B cell (primary cell): ENCODE data around the gene MRAS. TPM values are rescaled to one million over a fixed set of nuclear protein-coding genes. Genes with fewer than 3 reads are reported as not detected.

Source experiments
- ATAC-seq: fragments of 200-7000 bp; cut with Tn5 transposase; one replicate; pipeline ENCODE4 v1.10.0; 2021; ENCODE audit warnings: low read depth, mild to moderate bottlenecking, moderate number of reproducible peaks, moderate library complexity
- CTCF ChIA-PET: fragments of 350-600 bp; sonication (Branson Sonifier 250); formaldehyde crosslinking; loops from one replicate; lab custom pipeline; 2021; ENCODE audit warnings: antibody characterized with exemption, inconsistent platforms; lab: Charles Lee
- POLR2A ChIA-PET: fragments of 350-600 bp; sonication (Branson Sonifier 250); formaldehyde crosslinking; loops from one replicate; lab custom pipeline; 2021; ENCODE audit warnings: antibody characterized with exemption; lab: Charles Lee
- DNase-seq: peaks from one replicate; pipeline ENCODE4 v3.0.0; 2013
- H2AFZ ChIP-seq: 2 replicates; pipeline ENCODE4 v1.6.1; 2012; ENCODE audit warnings: mild to moderate bottlenecking, low read depth, low read length; ENCODE audit not compliant: insufficient read depth, poor library complexity, severe bottlenecking
- H3K27ac ChIP-seq, 2 donors: 1 replicate in 1 of 2; 2 replicates in 1 of 2; pipeline ENCODE4 v1.5.1; 2012 to 2013; ENCODE audit warnings: low read length in 2 of 2, mild to moderate bottlenecking in 2 of 2, moderate library complexity in 1 of 2
- H3K27me3 ChIP-seq, 4 experiments: fragments of 200-600 bp in 1 of 4; sonication (generic) in 1 of 4; replicated peaks in 1 of 4; 1 replicate in 2 of 4; 2 replicates in 2 of 4; pipeline versions ENCODE4 v1.6.1 to v1.7.0; 2013 to 2016; ENCODE audit warnings: low read length in 3 of 4, mild to moderate bottlenecking in 2 of 4, mixed read lengths in 1 of 4, moderate library complexity in 1 of 4; ENCODE audit not compliant: insufficient read depth in 4 of 4, control insufficient read depth in 3 of 4; ENCODE audit errors: control extremely low read depth in 1 of 4
- H3K36me3 ChIP-seq, 2 experiments: replicated peaks in 1 of 2; 1 replicate in 1 of 2; 2 replicates in 1 of 2; pipeline versions ENCODE4 v1.6.1 to v1.7.1; 2013; ENCODE audit warnings: low read length in 1 of 2; ENCODE audit not compliant: insufficient read depth in 2 of 2, control insufficient read depth in 1 of 2; ENCODE audit errors: control extremely low read depth in 1 of 2, extremely low read depth in 1 of 2
- H3K4me1 ChIP-seq, 2 donors: fragments of 200-600 bp in 1 of 2; sonication (generic) in 1 of 2; 1 replicate in 1 of 2; 2 replicates in 1 of 2; pipeline versions ENCODE4 v1.5.1 to v1.6.1; 2013 to 2017; ENCODE audit warnings: low read length in 2 of 2; ENCODE audit not compliant: control insufficient read depth in 2 of 2, insufficient read depth in 2 of 2
- H3K4me2 ChIP-seq: replicated peaks from 2 replicates; pipeline ENCODE3; 2012; ENCODE audit warnings: mild to moderate bottlenecking, low read depth, low read length; ENCODE audit not compliant: poor library complexity, severe bottlenecking
- H3K4me3 ChIP-seq, 5 experiments: fragments of 200-600 bp in 1 of 5; sonication (generic) in 1 of 5; 1 replicate in 3 of 5; 2 replicates in 2 of 5; pipeline versions ENCODE4 v1.5.1 to v1.7.0; 2011 to 2016; ENCODE audit warnings: low read length in 4 of 5, mild to moderate bottlenecking in 4 of 5, low read depth in 2 of 5, control low read depth in 1 of 5, moderate library complexity in 1 of 5; ENCODE audit not compliant: insufficient read depth in 1 of 5; ENCODE audit errors: control extremely low read depth in 1 of 5, extremely low read depth in 1 of 5
- H3K79me2 ChIP-seq: fragments of 200-600 bp; sonication (generic); one replicate; pipeline ENCODE4 v1.6.0; 2016; ENCODE audit warnings: low read length; ENCODE audit not compliant: control insufficient read depth, insufficient read depth
- H3K9ac ChIP-seq: fragments of 200-600 bp; sonication (generic); 2 replicates; pipeline ENCODE4 v1.6.1; 2017; ENCODE audit warnings: mild to moderate bottlenecking, low read length, moderate library complexity
- H3K9me3 ChIP-seq, 3 donors: one replicate each; pipeline versions ENCODE4 v1.6.1 to v1.7.1; 2013; ENCODE audit warnings: low read length in 2 of 3; ENCODE audit not compliant: control insufficient read depth in 2 of 3, insufficient read depth in 1 of 3; ENCODE audit errors: control extremely low read depth in 1 of 3
- H4K20me1 ChIP-seq: 2 replicates; pipeline ENCODE4 v1.6.0; 2012; ENCODE audit warnings: mild to moderate bottlenecking, low read length; ENCODE audit not compliant: insufficient read depth, control insufficient read depth, poor library complexity, severe bottlenecking
- H3K27ac Mint-ChIP-seq: one replicate; pipeline ENCODE4 v1.8.0; 2021; ENCODE audit warnings: mixed read lengths
- H3K27me3 Mint-ChIP-seq: one replicate; pipeline ENCODE4 v1.8.0; 2021; ENCODE audit warnings: mixed read lengths
- H3K4me1 Mint-ChIP-seq: one replicate; pipeline ENCODE4 v1.8.0; 2021; ENCODE audit warnings: mixed read lengths
- H3K4me3 Mint-ChIP-seq: one replicate; pipeline ENCODE4 v1.8.0; 2021; ENCODE audit warnings: mixed read lengths
- H3K9me3 Mint-ChIP-seq: one replicate; pipeline ENCODE4 v1.8.0; 2022; ENCODE audit warnings: mixed read lengths; ENCODE audit not compliant: insufficient read depth
- EZH2 ChIP-seq: IDR thresholded peaks from 2 replicates; pipeline ENCODE4 v1.6.1; 2012; ENCODE audit warnings: borderline replicate concordance, low read depth, mild to moderate bottlenecking, moderate library complexity, low read length; ENCODE audit not compliant: insufficient read depth, poor library complexity, severe bottlenecking
- WGBS: methylation state at CpG from one replicate; pipeline ENCODE4 v1.1.5; 2013; ENCODE audit warnings: missing lambda C conversion rate; ENCODE audit not compliant: insufficient coverage; 5-methylcytosine and 5-hydroxymethylcytosine counted together
- intact Hi-C: fragments of 100-400 bp; cut with micrococcal nuclease; formaldehyde crosslinking; loops from one replicate; pipeline ENCODE4 v1.10.0; 2022
- polyA plus RNA-seq: library from polyadenylated mRNA; depleted of rRNA; stranded (reverse); fragments of >200 nt; gene quantifications from 2 replicates; pipeline ENCODE4 v1.2.3, GENCODE V29; 2012
- total RNA-seq, 2 donors: library from RNA; stranded (reverse); fragments of 120-200 nt in 1 of 2; gene quantifications; 1 replicate in 1 of 2; 2 replicates in 1 of 2; pipeline versions ENCODE4 v1.2.3 to v1.2.4, GENCODE V29; 2013 to 2022
- TF ChIP-seq, protein P1 (sequence below): fragments of 200-600 bp; IDR thresholded peaks from one replicate; pipeline ENCODE4 v1.8.0; 2022; ENCODE audit warnings: antibody characterized with exemption, mild to moderate bottlenecking

Gene MRAS
- total and polyA plus RNA-seq, 2 donors (not counting 1 experiment from before 2014, with no cell fraction given) = 0.03 to 0.22 TPM

DNA sequence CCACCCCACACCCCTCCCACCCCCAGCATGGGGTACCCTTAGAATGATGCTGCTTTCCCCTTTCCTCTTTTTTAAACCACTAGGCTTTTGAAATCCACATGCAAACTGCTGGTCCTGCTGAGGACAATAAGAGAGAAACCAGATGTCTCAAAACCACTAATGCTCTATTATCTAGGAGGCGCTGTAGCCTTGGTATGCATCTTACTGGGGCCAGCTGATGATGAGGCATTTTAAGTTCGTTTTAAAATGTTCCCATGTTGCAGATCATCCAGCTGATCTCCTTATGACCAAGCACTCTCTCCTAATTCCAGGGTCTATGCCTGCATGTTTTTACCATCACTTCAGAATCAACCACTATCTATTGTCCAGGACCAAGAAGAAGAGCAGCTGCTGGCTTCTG is 20.0 kb upstream of the MRAS start:
- Histone ChIP-seq H3K4me2 (peak overlapping the region; percentile 97), H3K27me3 (peaks cover 0 to 24% (median 12%) of the 10 kb centered on the region in 4 experiments), H3K4me1 (peaks cover 7 to 18% of the 10 kb centered on the region in 2 donors), H4K20me1 (no peaks in the 10 kb centered on the region), H3K79me2 (no peaks in the 10 kb centered on the region), H3K9ac (no peak overlapping the region), H3K4me3 (no peak overlapping the region), H3K36me3 (no peaks in the 10 kb centered on the region), H3K27ac (no peak overlapping the region), H2AFZ (no peak overlapping the region), H3K9me3 (no peaks in the 10 kb centered on the region)
- no peak overlapping the region for H3K27ac Mint-ChIP-seq
- peak overlapping the region; percentile 74 for H3K4me3 Mint-ChIP-seq
- CTCF ChIA-PET = interaction anchor here (0.7 to 1.6 kb wide), 3 partner anchors 11 to 608 kb away, joined by 3 to 4 read pairs (median 3); no protein-coding TSS in a partner anchor
- intact Hi-C loops = loop anchor here (10.0 kb wide), 1 partner anchor 144 kb away; the partner anchor contains the start of gene ARMC8
- peaks cover 45% of the 10 kb centered on the region for H3K27me3 Mint-ChIP-seq
- no peak for ATAC-seq
- H3K9me3 Mint-ChIP-seq = no peaks in the 10 kb centered on the region
- DNase-seq = no peak
- POLR2A ChIA-PET = no interaction called here
- peaks cover 13% of the 10 kb centered on the region for H3K4me1 Mint-ChIP-seq
- TF ChIP-seq, protein P1, sequence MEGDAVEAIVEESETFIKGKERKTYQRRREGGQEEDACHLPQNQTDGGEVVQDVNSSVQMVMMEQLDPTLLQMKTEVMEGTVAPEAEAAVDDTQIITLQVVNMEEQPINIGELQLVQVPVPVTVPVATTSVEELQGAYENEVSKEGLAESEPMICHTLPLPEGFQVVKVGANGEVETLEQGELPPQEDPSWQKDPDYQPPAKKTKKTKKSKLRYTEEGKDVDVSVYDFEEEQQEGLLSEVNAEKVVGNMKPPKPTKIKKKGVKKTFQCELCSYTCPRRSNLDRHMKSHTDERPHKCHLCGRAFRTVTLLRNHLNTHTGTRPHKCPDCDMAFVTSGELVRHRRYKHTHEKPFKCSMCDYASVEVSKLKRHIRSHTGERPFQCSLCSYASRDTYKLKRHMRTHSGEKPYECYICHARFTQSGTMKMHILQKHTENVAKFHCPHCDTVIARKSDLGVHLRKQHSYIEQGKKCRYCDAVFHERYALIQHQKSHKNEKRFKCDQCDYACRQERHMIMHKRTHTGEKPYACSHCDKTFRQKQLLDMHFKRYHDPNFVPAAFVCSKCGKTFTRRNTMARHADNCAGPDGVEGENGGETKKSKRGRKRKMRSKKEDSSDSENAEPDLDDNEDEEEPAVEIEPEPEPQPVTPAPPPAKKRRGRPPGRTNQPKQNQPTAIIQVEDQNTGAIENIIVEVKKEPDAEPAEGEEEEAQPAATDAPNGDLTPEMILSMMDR = no peak
- no peak for TF ChIP-seq EZH2
- WGBS = 27% methylated on average over 1 of the region's 2 CpGs
